Thyroid gland (tissue), 4 donors: ENCODE data around the gene CTXN3. TPM values are rescaled to one million over a fixed set of nuclear protein-coding genes. Genes with fewer than 3 reads are reported as not detected.

ENCODE experiments used
- DNase-seq, 2 donors: peaks; one replicate each; pipeline ENCODE4 v3.0.0-alpha.2; 2019
- H3K27ac ChIP-seq, 3 donors: fragments of 200-600 bp; sonication (generic); 1 replicate in 2 of 3; 2 replicates in 1 of 3; pipeline ENCODE4 v1.5.1; 2016 to 2019; ENCODE audit warnings: mild to moderate bottlenecking in 1 of 3, moderate library complexity in 1 of 3
- H3K27me3 ChIP-seq: fragments of 200-600 bp; sonication (generic); one replicate; pipeline ENCODE4 v1.5.1; 2019
- H3K36me3 ChIP-seq, 2 donors: fragments of 200-600 bp; sonication (generic); one replicate each; pipeline ENCODE4 v1.5.1; 2016 to 2019
- H3K4me1 ChIP-seq, 2 donors: fragments of 200-600 bp; sonication (generic); one replicate each; pipeline ENCODE4 v1.5.1; 2017 to 2019
- H3K4me3 ChIP-seq, 3 donors: fragments of 200-600 bp; sonication (generic); replicated peaks in 1 of 3; 1 replicate in 2 of 3; 2 replicates in 1 of 3; pipeline ENCODE4 v1.5.1; 2016; ENCODE audit warnings: mild to moderate bottlenecking in 1 of 3
- H3K9me3 ChIP-seq: fragments of 200-600 bp; sonication (generic); one replicate; pipeline ENCODE4 v1.5.1; 2017
- CTCF ChIP-seq, 6 experiments: fragments of 200-600 bp in 3 of 6; fragments of 450-650 bp in 3 of 6; sonication (generic) in 3 of 6; IDR thresholded peaks; one replicate each; pipeline ENCODE4 v1.5.1; 2016 to 2019; ENCODE audit warnings: antibody characterized with exemption in 6 of 6, mild to moderate bottlenecking in 2 of 6, inconsistent platforms in 1 of 6, moderate library complexity in 1 of 6
- POLR2A ChIP-seq, 2 donors: fragments of 450-650 bp; IDR thresholded peaks; one replicate each; pipeline ENCODE4 v1.6.1; 2017; ENCODE audit warnings: antibody characterized with exemption in 2 of 2, mild to moderate bottlenecking in 2 of 2, moderate library complexity in 1 of 2
- WGBS, 2 donors: methylation state at CpG; one replicate each; pipeline ENCODE4 v1.1.5; 2017; 5-methylcytosine and 5-hydroxymethylcytosine counted together
- intact Hi-C: fragments of 100-400 bp; cut with DNase I; formaldehyde crosslinking; loops from one replicate; pipeline ENCODE4 v1.15.1; 2023
- total RNA-seq, 4 donors: library from RNA; depleted of rRNA; stranded (reverse); fragments of >200 nt; gene quantifications; one replicate each; pipeline ENCODE4 v1.2.3, GENCODE V29; 2016

The CTXN3 gene
- total RNA-seq, 4 donors from 2014 or later: not detected

GRCh38 chr5:127683008-127683407 lies 34.1 kb downstream of the CTXN3 start:
- intact Hi-C loops: no loop called here
- Histone ChIP-seq H3K27me3 (no peaks in the 10 kb centered on the region), H3K4me1 (peaks cover 3 to 6% of the 10 kb centered on the region in 2 donors), H3K36me3 (no peaks in the 10 kb centered on the region), H3K27ac (no peak overlapping the region), H3K9me3 (no peaks in the 10 kb centered on the region), H3K4me3 (no peak overlapping the region)
- TF ChIP-seq POLR2A (IDR thresholded peaks at IDR 0.05) (no peak), CTCF (IDR thresholded peaks at IDR 0.05) (no peak)
- no peak for DNase-seq
- 73 to 77% methylated on average over 4 of the region's 4 CpGs for WGBS, 2 donors

GRCh38 chr5:127684726-127685467 lies 36.0 kb downstream of the CTXN3 start:
- H3K27ac ChIP-seq: no peak overlapping the region
- TF ChIP-seq POLR2A (IDR thresholded peaks at IDR 0.05) (no peak), CTCF (IDR thresholded peaks at IDR 0.05) (no peak)
- H3K4me1 ChIP-seq: peaks cover 3 to 6% of the 10 kb centered on the region in 2 donors
- intact Hi-C loops: no loop called here
- H3K9me3 ChIP-seq: no peaks in the 10 kb centered on the region
- H3K27me3 ChIP-seq: no peaks in the 10 kb centered on the region
- H3K4me3 ChIP-seq: no peak overlapping the region
- no peaks in the 10 kb centered on the region for H3K36me3 ChIP-seq
- 71 to 76% methylated on average over 6 of the region's 6 CpGs for WGBS, 2 donors
- no peak for DNase-seq

GRCh38 chr5:127685662-127686061 lies 36.8 kb downstream of the CTXN3 start:
- Histone ChIP-seq H3K4me1 (peaks cover 3 to 6% of the 10 kb centered on the region in 2 donors), H3K36me3 (no peaks in the 10 kb centered on the region), H3K4me3 (no peak overlapping the region), H3K9me3 (no peaks in the 10 kb centered on the region), H3K27ac (no peak overlapping the region), H3K27me3 (no peaks in the 10 kb centered on the region)
- 79 to 80% methylated on average over 2 of the region's 2 CpGs for WGBS, 2 donors
- intact Hi-C loops: no loop called here
- DNase-seq: no peak
- TF ChIP-seq CTCF (IDR thresholded peaks at IDR 0.05): no peak
- no peak for TF ChIP-seq POLR2A (IDR thresholded peaks at IDR 0.05)

- DNase-seq: no peak
- TF ChIP-seq POLR2A (IDR thresholded peaks at IDR 0.05) (no peak), CTCF (IDR thresholded peaks at IDR 0.05) (no peak)
- H3K4me3 ChIP-seq: no peak overlapping the region
- intact Hi-C loops: no loop called here
- H3K9me3 ChIP-seq: no peaks in the 10 kb centered on the region
- H3K36me3 ChIP-seq: no peaks in the 10 kb centered on the region
- no peaks in the 10 kb centered on the region for H3K27me3 ChIP-seq
- no peak overlapping the region for H3K27ac ChIP-seq
- H3K4me1 ChIP-seq: peaks cover 3 to 6% of the 10 kb centered on the region in 2 donors
Measured at GRCh38 chr5:127686424-127686823, 37.5 kb downstream of the CTXN3 start.

- intact Hi-C loops: no loop called here
- Histone ChIP-seq H3K9me3 (no peaks in the 10 kb centered on the region), H3K27ac (no peak overlapping the region), H3K4me1 (no peaks in the 10 kb centered on the region), H3K4me3 (no peak overlapping the region), H3K36me3 (no peaks in the 10 kb centered on the region), H3K27me3 (no peaks in the 10 kb centered on the region)
- WGBS, 2 donors: 94% methylated on average over 1 of the region's 1 CpG
- DNase-seq: no peak
- TF ChIP-seq POLR2A (IDR thresholded peaks at IDR 0.05) (no peak), CTCF (IDR thresholded peaks at IDR 0.05) (no peak)
Measured at GRCh38 chr5:127694518-127695171, 45.8 kb downstream of the CTXN3 start.
